Pons (tissue), 1 donor: ENCODE data around the gene TUBD1.
"Not testable (repeated sequence)": the region's sequence is repeated elsewhere in the genome, so short reads cannot be mapped to it uniquely, and the experiment has no call there.

Experiments used
- DNase-seq: peaks from one replicate; pipeline ENCODE4 v3.0.0-alpha.2; 2016; ENCODE audit warnings: low spot score

Gene TUBD1, protein sequence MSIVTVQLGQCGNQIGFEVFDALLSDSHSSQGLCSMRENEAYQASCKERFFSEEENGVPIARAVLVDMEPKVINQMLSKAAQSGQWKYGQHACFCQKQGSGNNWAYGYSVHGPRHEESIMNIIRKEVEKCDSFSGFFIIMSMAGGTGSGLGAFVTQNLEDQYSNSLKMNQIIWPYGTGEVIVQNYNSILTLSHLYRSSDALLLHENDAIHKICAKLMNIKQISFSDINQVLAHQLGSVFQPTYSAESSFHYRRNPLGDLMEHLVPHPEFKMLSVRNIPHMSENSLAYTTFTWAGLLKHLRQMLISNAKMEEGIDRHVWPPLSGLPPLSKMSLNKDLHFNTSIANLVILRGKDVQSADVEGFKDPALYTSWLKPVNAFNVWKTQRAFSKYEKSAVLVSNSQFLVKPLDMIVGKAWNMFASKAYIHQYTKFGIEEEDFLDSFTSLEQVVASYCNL

DNA sequence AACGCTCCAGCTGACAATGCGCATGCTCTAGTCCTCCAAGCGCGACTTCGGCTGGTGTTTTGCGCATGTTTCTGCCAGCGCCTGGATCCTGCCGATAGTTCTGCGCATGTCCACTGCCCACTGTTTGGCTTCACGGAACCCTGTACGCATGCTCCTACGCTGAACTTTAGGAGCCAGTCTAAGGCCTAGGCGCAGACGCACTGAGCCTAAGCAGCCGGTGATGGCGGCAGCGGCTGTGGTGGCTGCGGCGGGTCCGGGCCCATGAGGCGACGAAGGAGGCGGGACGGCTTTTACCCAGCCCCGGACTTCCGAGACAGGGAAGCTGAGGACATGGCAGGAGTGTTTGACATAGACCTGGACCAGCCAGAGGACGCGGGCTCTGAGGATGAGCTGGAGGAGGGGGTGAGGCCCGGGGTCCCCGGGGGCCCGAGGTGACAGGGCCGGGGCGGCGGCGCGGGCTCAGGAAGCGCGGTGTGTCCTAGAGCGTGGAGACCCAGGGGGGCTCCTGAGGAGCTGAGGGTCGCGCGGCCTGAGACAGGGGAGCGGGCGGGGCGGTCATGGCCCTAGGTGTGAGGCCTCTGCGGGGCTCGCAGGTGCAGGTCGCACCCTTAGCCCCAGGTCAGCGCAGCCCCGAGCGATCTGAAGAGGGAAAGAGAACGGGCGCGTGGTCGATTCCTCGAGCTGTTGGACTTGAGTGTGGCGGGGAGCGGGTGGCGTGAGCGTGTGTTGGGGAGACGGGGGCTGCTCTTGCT lies at the start of gene TUBD1, which contains the start of gene RPS6KB1:
TSS of gene TUBD1 (minus strand) at position 20 of the 752 bp plus-strand sequence. CDS start 1,941 bp downstream, outside the sequence.
TSS of gene RPS6KB1 (plus strand) at position 198 of the 752 bp plus-strand sequence. CDS start at position 262, 64 bp downstream.
- peak; percentile 99 for DNase-seq

DNA sequence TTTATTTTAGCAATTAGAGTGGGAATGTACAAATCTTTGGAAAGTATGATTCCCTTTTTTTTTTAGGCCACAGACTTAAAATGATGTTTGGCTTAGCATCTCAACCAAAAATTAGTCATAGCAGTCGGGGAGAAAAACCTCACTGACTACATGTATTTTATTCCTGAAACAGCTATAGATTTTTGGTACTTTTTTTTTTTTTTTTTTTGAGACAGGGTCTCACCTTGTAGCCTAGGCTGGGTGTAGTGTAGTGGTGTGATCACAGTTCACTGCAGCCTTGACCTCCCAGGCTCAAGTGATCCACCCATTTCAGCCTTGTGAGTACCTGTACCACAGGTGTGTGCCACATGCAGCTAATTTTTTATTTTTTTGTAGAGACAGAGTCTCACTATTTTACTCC lies 48.4 kb upstream of the TUBD1 start:
- no peak for DNase-seq

DNA sequence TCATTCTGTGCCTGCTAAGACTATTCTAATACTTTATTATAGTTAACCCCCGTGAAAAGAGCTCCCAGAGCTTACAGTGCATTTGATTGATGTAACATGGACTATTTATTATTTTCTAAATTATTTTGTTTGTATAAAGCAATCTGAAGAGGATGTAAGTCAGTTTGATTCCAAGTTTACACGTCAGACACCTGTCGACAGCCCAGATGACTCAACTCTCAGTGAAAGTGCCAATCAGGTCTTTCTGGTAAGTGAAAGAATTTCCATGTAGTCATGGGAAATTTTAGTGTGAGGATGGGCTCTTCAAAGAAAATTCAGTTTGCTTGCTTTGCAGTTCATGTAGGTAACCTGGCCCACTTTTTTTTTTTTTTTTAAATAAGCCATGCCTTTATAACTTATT lies 48.0 kb upstream of the TUBD1 start:
- DNase-seq = not testable (repeated sequence)

DNA sequence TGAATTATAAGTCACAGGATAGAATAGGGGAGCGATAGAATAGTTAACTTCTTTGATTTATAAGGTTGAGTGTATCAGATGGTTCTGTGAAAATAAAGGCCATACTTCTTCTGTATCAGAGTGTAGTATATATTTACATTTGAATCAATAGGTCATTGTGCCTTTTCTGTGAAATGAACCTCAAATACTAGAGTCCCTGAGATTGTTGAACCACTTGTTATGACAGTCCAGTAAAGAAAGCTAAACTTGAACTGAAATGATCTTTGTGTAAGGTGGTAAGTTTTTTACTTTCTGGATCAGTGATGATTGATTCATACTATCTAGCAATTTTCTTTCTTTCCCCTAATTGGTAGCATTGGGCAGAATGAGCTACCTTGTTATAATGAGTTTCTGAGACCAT lies 40.6 kb upstream of the TUBD1 start:
- not testable (repeated sequence) for DNase-seq

DNA sequence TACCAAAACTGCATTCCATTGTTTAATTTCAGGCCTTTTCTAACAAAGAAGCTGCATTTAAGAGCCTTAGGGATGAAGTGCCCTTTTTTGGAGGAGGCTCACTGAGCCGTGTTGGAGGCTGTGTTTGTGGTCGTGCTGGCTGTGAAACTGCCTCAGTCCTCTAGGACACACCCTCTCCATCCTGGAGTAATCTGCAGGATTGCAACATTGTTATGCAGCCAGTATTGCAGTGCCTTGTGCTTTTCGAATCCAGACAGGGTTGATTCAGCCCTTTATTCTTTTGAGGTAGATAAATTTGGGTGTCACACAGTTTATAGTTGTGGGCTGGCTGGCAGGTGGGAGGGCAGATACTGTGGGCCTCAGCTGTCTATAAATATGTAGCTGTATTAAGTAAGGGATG lies 38.0 kb upstream of the TUBD1 start:
- DNase-seq = not testable (repeated sequence)

DNA sequence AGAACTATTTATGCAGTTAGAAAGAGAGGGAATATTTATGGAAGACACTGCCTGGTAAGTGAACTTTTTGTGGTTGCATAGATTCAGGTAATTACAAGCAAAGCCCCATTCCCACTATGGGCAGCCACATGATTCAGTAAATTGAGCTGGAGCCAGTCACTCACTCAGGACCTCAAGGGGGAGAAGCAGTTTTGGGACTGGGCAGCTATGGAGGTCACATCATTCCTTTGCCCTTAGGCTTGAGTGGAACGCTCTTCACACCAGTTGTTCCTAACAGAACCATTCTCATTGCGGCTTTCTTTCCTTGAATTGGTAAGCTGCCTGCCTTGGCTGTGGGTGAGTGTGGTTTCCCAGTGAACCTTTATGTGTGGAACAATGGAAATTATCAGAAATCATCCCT lies 37.4 kb upstream of the TUBD1 start:
- DNase-seq = not testable (repeated sequence)

DNA sequence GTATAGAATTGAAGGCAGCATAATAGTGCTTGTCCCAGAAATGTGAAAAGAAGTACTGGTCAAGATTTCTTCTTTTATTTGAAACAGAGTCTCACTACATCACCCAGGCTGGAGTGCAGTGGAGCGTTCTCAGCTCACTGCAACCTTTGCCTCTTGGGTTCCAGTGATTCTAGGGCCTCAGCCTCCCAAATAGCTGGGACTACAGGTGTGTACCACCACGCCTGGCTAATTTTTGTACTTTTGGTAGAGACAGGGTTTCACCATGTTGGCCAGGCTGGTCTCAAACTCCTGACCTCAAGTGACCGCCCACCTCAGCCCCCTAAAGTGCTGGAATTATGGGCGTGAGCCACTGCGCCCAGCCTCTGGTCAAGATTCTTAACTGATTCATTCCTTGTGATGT lies 27.9 kb upstream of the TUBD1 start:
- not testable (repeated sequence) for DNase-seq

DNA sequence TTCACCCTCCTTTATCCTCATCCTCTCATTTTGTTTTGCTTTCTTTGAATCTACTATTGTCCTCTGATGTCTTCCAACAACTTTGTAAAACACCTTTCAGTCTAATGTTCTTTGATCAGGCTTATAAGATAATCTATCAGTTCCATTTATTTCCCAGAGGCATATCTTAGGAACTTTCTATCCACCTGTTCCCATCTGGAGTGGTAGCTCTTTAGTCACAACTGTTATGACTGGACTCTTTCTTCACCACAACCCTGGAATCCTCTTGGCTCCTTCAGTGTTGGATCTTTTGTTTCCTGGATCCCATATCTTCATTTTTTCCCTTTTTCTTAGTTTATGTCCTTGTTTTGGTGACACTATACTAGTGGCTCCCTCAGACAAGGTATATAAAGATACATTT lies 23.7 kb upstream of the TUBD1 start:
- no peak for DNase-seq

DNA sequence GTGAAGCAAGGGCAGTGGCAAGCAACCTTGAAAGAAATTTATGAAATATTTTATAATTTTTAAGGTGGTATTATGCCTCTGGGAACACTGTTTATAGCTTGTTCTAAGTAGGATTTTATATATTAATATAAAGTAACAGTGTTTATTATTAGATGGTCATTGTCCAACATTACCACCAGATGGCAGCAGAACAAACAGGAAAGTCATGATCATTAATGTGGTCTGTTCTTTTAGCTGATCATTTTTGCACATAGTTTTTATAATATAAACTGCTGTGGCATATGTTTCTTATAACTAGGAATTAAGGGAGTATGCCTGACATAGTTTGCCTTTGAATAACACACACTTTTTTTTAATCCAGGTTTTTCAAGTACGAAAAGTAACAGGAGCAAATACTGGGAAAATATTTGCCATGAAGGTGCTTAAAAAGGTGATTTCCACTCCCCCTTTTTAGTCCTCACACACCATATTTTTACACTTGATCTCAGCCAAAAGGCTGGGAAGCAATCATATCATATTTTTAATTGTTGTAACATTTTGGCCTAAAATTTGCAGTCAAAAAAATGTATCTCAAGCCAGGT lies 21.6 kb upstream of the TUBD1 start:
- DNase-seq = peak; percentile 42

DNA sequence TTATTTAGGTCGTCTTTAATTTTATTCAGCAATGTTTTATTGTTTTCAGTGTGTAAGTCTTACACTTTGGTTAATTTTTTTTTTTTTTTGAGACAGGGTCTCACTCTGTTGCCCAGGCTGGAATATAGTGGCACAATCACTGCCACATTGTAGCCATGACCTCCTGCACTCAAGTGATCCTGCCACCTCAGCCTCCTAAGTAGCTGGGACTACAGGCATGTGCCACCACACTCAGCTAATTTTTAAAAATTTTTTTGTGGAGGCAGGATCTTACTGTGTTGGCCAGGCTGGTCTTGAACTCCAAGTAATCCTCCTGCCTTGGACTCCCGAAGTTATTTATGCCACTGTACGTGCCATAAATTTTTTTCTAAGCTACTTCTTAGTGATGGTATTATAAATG lies 14.7 kb upstream of the TUBD1 start:
- no peak for DNase-seq

DNA sequence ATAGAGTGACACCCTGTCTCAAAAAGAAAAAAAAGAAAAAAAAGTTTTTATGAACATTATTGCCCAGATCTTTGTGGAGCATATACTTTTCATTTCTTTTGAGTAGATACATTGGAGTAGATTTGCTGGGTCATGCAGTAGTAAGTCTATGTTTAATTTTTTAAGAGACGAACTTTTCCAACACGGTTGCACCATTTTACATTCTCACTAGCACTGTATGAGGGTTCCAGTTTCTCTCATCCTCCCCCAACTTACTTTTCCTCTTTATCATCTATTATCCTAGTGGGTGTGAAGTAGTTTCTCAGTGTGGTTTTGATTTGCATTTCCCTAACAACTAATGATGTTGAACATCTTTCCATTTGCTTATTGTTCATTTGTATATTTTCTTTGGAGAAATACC lies 10.7 kb upstream of the TUBD1 start:
- no peak for DNase-seq

DNA sequence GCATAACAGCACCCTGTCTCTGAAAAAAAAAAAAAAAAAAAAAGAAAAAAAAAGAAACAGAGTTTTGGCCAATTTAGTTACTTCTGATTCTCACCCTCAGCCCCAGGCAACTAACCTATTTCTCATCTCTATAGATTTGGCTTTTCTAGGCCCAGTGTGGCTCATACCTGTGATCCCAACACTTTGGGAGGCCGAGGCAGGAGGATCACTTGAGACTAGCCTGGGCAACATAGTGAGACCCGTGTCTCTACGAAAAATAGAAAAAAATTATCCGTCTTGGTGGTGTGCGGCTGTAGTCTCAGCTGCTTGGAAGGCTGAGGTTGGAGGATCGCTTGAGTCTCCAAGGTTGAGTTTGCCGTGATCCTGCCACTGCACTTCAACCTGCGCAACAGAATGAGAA lies 8.9 kb upstream of the TUBD1 start:
- no peak for DNase-seq

DNA sequence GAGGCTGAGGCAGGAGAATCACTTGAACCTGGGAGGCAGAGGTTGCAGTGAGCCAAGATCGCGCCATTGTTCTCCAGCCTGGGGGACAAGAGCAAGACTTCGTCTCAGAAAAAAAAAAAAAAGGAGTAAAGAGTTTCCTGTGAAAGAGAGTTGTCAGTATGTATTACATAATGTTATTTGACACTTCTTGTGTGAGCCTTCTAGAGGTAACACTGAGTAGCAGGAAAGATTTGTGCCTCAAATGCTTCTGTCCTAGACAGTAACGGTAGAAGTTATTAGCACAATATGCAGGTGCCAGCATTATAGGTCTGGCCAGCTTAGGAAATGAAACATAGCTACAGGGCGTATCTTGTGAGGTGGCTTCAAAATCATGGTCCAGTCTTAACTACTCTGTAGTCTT lies 6.4 kb upstream of the TUBD1 start:
- no peak for DNase-seq

DNA sequence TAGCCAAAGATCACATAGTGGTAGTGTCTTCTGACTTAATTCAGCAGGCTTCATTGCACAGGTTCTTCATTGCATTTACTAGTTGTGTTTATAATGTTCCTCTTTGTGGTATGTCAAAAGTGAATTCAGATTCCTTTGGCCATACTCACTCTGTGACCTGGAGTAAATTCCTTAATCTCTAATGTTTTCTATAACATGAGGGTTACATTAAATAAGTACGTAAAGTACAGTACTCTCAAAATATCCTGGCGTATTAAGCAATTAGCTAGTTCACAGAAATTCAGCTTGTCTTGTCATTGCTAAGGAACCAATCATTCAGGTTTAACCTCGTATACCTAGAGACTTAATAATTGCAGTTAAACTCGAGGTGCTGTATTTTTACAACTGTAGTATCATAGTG lies 4.3 kb upstream of the TUBD1 start:
- no peak for DNase-seq

DNA sequence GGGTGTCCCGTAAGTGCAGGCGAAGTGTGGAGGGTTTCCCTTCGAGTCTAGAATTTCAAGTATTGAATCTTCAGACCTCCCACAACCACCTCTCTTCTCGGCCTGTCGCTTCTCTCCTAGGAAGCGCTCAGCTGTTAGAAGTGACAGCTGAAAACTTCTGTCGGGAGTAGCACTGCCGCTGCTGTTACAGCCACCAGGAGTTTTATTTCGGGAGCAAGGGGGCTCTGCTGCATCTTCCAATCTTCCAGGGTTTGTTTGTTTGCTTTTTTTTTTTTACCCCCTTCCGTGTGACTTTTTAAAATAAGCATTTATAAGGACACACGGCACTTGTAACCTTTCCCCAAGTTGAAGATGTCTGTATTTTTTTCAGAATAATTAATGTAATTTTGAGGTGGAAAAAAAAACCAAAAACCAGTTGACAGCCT lies 945 bp upstream of the TUBD1 start:
- no peak for DNase-seq

DNA sequence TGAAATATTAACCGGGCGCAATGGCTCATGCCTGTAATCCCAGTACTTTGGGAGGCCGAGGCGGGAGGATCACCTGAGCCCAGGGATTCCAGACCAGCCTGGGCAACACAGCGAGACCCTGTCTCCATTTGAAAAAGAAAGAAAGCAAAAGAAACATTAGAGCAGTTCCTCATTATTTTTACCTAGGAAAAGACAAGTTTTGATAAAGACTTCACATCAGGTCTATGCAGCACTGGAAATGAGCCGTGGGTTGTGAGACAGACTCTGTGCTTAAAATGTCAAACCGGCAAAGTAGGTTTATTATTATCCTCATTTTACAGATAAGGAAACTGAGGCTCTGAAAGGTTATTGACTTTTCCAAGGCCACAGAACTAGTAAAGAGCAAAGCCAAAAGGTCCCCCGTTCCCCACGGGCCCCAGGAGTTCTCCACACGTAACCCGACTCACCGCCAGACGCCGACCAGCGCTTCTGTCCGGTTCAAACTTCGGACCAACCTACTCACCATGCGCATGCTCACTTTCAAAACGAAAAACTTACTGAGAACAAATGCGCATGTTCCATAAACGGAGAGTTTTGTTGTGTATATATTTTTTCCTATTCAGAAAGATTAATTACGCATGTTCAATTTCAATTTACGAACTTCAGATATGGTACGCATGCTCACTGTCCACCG lies 356 bp downstream of the TUBD1 start:
- no peak for DNase-seq

DNA sequence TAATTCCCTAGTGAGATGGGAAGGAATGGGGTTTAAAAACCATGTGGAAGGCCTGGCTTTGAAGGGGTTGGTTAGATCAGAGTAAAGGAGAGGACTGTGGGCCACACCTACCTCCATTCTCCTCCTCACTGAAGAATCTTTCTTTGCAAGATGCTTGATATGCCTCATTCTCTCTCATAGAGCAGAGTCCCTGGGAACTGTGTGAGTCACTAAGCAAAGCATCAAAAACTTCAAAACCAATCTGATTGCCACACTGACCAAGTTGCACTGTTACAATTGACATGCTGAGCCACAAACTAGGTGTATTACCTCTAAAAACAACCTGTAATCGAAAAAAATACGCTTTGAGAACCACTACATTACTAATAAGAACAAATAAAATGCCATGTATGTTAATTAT lies 2.0 kb downstream of the TUBD1 start:
- no peak for DNase-seq

DNA sequence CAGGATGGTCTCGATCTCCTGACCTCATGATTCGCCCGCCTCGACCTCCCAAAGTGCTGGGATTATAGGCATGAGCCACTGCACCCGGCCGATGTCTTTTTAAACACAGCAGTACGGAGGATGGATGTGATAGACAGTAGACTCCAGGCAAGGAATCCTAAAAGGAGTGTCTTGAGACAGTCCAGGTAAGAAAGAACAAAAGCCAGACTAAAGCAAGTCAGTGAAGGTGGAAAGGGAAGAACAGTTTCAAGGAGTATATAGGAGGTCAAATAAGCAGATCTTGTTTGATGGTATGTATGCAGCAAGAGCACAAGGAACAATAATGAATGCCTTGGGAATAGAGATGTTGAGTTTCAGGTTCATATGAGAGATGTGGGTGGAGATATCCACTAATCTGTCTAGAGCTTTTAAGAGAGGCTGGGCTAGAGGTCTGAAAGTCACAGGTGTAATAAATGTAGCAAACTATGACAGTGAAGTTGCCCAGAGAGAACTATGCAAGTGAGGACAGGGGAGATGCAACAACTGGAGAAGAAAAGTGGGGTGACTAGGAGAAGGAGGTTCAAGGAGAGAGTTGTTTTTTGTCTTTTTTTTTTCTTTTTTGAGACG lies 4.5 kb downstream of the TUBD1 start:
- DNase-seq = no peak

DNA sequence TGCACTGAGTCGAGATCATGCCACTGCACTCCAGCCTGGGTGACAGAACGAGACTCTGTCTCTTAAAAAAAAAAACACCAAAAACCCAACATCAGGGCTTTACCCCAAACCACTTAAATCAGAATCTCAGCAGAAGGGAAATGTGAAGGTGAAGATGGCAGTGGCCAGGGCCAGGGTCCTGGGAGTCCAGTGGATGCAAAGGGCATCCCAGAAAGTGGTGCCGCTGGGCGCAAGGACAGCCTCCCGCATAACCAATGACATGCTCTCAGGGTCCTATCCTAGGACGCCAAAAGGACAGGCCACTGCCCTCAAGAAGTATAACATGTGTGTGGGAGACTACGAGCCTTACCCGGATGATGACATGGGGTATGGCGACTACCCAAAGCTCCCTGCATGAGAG lies 7.9 kb downstream of the TUBD1 start:
- DNase-seq = no peak

DNA sequence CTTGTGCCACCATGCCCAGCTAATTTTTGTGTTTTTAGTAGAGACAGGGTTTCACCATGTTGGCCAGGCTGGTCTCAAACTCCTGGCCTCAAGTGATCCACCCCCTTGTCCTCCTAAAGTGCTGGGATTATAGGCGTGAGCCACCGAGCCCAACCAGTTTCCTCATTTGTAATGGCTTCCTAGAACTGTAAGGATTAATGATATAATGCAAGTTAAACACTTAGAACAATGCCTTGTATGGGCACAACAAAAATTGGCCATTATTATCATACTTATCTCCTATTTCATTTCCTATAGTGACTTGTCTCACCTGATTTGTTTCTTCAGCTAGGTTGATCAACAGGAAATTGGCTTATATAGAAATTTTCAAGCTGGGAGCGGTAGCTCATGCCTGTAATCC lies 14.1 kb downstream of the TUBD1 start:
- no peak for DNase-seq

DNA sequence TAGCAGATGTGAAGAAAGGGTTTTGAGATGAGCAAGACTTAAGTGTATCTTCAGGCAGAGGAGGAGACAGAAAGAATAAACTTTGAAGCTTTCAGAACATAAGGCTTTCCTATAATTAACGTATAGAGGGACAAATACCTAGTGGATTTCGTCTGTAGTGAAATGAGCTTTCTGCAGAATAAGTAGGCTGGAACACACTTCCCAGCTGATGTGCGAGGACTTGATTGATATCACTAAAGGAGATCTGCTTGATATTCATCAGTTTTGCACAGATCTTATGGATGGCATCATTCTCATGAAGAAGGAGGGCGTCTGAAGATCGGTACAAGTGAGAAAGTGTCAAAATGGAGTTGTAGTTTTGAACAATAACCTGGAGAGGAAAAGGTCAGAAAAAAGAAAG lies 14.8 kb downstream of the TUBD1 start:
- DNase-seq = no peak

DNA sequence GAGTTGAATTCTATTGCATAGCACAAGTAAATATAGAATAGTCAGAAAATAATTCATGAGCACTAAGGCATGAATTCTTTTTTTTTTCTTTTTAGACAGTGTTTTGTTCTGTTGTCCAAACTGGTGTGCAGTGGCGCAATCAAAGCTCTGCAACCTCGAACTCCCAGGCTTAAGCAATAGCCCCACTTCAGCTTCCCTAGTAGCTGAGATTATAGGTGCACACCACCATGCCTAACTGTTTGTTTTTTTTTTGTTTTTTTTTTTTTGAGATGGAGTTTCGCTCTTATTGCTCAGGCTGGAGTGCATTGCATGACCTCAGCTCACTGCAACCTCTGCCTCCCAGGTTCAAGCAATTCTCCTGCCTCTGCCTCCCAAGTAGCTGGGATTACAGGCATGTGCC lies 16.6 kb downstream of the TUBD1 start:
- DNase-seq = no peak
